Activated CD4-positive, alpha-beta T cell treated with anti-CD3 and anti-CD28 coated beads, Interleukin-2, amount 50 U/mL, for 1 hour (primary cell): ENCODE measurements around the gene CLEC20A.

Experiments
- DNase-seq: peaks from one replicate; pipeline ENCODE4 v3.0.0-alpha.2; 2020

The CLEC20A gene

DNA sequence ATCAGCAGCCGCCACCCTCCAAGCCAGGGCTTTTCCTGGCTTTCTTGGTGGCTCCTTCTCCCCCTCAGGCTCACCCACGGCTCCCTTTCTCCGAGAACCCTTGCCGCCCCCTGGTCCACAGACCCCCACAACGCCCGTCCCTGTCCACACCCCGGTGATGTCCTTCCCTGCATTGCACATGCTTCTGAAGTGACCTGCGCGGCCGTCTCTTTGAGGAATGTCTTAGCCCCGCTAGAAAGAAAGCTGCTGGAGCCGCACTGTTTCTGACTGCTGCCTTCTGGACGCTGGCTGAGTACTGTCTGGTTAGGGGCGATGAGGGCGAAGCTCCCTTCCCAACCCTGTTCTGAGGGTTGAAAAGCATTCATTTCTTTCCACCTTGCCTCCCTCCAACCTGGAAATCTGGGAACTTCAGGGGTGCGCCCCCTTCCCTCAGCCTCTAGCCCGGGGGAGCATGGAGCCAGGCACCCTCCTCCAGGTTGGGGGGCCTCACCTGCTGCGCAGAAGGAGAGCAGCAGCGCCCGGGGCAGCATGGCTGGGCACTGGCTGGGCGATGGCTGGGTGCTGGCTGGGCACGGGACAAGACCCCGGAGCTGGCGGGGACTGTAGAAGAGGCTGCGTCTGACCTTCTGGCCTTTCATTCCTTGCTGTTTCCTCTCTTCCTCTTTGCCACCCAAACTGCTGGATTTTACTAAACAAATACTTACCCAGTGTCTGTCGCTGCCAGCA is at the start of gene CLEC20A:
TSS of gene CLEC20A (minus strand) at position 555 of the 726 bp plus-strand sequence. CDS start at position 530, 25 bp downstream.
- no peak for DNase-seq

DNA sequence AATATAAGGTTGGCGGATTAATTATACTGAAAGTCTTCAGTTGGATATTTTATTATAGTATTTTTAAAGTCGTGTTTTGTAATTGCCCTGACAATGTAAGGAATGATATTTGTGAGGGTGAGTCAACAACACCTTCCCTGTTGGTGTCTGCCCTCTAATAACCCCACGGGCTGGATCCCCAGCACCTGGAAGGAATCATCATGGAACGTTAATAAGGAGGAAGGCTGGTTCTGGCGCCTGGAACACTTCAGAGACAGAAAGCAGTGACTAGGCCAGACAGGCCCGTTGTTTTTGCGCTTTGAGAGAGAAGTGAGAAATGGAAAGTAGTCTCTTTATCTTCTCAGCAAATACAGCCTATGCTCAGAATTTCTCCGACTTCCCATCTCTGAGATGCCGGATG is 47.8 kb upstream of the CLEC20A start:
- no peak for DNase-seq

DNA sequence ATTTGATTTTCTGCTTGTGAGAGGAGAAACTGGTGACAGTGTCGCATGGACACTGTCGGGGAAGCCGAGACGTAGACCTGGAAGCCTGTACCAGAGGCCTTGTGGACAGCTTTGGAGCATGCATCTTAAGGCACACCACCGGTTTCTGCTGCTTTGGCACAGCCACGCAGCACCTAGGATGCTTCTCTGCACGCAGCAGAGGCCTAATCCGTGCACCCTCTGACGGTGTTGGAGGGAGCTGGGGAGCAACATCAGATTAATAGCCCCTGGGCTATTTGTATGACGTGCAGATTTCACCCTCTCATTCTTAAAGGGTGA is 46.5 kb upstream of the CLEC20A start:
- DNase-seq: no peak

DNA sequence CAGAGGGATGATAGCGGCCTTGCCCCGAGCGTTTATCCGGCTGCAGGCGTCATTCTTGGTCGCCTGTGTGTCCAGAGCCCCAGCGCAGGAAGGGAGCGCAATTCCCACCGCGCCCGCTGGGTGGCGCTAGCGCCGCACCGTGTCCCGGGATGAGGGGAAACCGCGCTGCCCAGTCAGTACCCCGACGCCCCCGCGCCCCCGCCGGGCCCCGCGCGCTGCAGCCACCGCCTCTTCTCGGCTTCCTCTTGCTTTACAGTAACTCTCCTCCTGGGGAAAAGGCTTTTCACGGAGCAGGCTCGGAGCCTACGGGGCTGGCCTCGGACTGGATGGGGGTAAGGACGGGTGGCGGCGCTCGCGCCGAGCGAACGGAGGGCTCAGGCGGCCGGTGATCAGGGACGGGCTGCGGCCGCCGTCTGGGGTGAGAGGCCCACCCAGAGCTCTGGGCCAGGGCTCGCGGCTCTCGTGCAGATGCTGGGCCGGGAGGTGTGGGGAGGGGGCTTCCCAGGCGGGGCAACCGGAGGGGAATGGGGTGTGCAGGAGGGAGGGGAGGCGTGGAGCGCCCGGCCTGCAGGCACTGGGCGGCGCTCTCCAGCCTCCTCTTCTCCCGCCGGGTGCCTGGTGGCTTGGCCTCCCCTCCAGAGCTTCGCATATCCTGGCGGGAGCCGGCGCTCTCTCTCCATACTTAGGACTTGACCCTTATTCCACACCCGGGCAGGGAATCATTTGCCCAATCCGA is 46.0 kb upstream of the CLEC20A start:
- peak; percentile 82 for DNase-seq

DNA sequence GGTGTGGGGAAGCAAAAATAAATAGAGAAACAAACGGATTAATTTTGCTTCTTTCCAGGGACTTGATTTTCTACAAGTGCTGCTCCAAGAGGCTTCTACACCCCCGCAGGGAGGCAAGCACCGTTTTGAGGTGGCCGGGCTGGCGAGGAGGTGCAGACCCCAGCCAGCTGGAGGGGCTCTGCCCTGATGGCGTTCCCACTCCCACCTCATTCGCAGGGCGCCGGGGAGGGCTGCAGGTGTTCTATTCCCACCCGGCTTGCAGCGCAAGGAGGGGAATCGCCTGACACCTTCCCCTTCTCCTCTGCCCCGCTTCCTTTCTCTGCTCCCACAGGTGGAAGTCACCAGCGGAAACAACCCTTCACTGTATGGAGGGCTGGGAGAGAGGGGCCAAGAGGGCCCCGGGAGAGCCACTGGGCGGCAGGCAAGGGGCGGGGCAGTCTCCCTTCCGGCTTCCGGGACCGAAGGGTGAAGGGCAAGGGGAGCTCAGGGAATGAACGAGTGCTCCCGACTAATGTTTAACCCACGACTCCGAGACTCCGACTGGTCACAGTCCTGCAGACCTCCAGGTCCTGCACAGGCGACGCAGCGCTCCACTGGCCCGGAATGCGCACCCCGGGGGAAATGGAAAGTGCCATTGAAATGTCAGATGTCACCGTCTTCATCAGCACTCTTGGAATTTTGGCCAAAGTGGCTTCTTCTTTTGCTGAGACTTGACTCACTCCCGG is 45.2 kb upstream of the CLEC20A start:
- DNase-seq: peak; percentile 20

DNA sequence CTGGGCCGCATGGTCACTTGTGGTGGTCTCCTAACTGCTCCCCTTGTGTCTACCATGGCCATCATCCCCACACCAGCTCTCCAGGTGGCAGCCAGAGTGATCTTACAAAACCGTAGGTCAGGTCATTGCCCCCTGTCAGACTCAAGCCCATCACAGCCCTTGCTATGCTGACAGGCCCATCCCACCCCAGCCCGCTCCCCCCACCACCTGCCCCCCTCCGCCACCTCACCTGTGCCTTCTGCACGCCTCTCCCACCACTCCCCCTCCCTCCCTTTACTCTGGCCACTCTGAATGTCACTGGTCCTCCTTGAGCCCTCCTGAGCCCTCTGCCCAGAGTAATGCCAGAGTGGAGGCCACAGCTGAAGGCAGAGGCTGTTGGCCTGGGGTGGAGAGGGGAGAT is 44.6 kb upstream of the CLEC20A start:
- DNase-seq: no peak

DNA sequence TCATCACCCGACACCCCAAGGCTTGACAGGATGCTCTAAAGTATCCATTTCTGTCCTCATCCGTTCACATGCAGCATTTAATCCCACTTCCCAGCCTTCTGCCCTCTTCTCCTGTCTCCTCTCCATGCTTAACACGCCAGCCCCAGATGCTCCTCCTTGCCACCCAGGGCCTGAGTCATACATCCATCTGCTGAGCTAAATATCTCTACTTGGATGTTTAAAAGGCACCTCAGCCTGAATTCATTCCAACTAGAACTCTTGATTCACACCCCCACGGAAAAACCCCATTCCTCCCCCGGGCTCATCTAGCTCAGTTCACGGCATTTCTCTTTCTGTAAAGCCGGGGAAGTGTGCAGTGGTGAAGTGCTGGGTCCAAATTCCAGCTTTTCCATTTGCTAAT is 43.9 kb upstream of the CLEC20A start:
- DNase-seq: no peak

DNA sequence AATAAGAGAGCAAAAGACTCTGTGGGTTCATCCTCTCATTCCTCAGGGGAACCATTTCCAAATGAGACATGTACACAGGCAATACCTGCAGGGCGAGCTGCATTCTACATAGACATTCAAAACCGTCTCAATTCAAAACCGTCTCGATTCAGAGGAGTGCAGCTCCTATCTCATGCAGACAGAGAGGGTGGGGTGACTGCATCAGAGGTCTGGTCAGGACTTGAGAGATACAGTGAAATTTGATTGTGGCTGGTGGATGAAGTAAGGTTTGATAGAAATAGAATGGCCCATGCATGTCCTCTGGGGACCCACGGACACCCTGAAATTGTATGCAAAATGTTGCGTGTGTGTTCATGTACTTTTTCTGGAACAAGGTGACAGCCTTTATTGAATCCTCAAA is 43.4 kb upstream of the CLEC20A start:
- DNase-seq: no peak

DNA sequence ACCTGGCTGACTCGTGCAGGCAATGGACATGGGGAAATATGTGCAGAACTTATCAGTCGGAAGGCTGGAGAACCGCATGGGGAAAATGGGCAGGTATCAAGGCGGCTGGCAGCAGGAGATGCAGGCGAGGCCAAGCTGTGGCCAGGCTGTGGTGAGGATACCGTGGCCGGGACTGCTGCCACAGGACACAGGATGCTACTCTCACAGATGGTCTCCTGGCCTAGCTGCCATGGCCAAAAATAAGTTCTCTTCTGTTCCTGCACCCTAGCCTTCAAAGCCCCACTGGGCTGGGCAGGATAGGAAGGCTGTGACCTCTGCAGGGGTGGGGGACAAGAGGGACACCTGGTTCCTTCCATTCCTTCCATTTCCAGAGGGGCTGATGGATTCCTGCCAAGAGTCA is 42.5 kb upstream of the CLEC20A start:
- no peak for DNase-seq

DNA sequence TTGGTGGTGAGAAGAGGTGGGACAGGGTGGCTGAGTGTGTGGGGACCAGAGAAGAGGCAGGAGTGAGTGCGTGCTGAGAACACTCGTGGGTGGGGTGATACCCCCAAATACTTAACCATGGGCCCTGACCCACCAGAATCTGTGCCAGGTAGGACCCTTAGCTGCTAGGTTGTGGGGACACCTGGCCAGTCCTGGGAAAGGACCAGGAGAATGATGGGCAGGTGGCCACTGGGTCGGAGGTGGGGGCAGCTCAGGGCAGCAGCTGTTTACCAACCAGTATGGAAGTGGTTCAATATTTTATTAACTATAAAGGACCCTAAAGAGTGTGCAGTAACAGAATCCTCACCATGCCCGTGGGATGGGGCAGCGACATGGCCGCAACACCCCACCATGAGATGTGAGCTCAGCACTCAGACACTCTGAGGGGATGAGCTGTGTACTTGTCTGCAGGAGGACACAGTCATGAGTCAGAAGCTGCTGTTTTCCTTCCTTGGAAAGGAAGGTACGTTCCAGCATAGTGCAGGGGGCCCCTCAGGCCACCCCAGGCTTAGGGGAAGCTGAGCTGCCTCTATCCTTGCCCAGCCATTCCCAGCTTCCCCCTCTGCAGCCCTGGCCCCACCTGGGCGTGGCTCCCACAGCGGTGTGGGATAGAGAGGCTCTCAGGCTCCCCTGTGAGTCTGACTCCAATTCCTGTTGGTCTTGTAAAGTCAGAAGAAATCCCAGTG is 41.6 kb upstream of the CLEC20A start:
- DNase-seq: no peak

DNA sequence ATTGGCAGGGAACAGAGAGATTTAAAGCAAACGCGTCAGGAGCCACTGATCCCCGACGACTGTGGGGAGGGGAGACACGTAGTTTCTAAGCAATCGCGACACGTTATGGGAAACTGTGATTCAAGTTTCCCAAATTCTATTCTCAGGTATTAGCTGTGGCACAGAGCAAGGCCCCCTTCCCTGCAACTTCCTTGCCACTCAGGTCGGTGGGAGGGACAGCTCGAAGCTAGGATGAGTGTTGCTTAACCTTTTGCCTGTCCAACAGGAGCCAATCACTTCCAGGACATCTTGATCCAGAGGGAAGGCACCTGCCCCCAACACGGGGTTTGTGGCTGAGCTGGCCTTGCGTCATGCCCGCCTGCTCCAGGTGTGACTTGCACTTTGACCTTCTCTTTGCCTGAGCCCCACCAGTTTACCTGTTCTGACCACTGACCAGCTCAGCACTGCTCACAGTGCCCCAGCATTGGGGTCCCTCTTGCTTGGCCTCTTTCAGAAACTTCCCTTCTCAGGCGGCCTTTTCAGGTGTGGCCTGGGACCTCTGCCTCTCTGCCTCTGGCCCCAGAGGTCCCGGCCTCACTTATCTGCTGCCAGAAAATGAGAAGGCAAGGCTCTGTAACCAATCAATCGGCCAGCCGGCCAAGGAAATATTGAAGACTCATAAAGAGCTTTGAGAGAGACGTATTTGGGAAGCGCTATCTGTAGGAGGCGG is 40.8 kb upstream of the CLEC20A start:
- DNase-seq: no peak

DNA sequence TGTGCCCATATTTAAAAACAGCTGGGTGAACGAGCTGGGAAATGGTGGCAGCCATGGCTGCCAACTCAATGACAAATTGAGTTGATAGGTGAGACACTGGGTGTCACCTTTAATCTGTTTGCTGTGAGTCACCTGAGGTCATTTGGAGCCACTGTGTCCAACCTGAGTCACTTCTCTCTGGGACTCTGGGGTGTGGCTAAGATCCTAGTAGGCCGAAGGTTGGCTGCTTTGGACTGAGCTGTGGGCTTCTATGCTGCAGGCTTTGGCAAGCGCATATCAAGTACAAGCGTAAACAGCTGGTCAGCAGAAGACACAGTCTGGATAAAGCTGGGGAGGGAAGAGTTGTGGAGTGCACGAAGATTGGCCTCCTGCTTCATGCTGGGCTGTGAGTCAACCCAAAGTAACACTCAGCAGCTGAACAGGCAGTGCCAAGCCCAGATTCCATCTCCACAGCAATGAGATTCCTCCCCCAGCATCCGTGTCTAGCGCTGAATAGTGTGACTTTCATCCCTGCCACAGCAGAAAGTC is 40.1 kb upstream of the CLEC20A start:
- DNase-seq: no peak

DNA sequence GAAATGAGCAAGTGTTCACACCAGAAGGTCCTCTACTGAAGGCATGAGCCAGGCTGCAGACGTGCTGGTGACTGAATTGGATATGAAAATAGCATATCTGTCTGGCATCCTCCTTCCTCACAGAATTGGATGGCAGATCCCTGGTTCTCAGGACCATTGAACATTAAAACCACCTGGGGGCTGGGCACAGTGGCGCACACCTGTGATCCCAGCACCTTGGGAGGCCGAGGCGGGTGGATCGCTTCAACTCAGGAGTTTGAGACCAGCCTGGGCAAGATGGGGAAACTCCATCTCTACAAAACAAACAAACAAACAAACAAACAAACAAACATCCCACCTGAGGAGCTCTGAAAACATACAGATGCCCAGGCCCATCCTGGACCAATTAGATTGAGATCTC is 39.6 kb upstream of the CLEC20A start:
- DNase-seq: no peak

DNA sequence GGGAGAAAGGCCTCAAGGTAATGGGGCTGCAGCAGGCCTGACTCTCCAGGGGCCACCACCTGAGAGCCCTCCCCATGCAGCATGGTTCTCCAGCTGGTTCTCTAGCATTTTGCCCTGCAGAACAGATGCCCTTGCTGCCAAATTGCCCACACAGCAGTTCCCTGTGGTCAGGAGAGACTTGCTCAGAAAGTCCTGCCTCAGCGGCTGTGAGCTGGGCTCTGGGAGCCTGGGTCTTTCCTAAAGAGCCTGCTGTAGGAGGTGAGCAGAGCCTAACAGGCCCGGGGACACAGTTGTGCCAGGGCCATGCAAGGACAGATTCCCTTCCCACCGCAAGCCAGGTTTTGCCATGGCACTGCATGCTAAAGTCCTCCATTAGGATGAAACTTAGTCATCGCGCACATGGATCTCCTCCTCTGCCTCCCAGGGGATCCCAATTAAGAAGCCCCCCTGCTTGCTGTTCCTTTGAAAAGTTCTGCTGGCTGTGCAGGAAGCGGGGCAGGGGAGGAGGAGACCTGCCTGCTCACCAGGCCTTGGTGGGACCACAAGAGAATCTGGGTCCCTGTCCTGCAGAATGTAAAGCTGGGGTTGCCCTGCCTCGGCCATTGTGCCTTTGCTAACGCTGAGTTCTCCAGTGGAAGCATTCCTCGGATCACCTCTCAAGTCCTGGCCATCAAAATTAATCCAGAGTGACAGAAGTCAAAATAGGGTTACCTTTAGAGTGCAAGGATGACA is 37.5 kb upstream of the CLEC20A start:
- DNase-seq: no peak

DNA sequence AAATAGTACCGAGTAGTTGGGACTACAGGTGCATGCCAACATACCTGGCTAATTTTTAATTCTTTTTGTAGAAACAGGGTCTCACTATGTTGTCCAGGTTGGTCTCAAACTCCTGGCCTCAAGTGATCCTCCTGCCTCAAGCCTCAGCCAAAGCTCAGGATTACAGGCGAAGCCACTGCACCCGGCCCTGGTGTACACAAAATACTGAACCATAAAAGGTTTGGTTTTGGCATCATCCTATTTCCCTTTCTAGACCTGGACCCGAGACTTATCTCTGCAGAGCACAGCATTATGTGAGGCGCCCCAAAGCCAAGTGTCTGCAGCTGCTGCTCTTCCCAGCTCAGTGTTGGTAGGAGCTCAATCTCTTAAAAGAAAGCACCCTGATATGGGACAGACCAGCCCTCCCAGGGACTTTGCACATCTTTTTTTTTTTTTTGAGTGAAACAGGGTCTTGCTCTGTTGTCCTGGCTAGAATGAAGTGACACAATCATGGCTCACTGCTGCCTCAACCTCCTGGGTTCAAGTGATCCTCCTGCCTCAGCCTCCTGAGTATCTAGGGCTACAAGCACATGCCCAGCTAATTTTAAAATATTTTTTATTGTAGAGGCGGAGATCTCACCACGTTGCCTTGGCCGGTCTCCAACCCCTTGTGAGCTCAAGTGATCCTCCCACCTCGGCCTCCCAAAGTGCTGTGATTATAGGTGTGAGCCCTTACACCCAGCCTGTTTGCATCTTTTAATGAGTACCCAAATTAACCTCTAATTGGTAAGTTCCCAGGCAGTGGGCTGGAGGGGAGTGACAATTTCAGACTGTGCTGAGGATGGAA is 36.6 kb upstream of the CLEC20A start:
- no peak for DNase-seq

DNA sequence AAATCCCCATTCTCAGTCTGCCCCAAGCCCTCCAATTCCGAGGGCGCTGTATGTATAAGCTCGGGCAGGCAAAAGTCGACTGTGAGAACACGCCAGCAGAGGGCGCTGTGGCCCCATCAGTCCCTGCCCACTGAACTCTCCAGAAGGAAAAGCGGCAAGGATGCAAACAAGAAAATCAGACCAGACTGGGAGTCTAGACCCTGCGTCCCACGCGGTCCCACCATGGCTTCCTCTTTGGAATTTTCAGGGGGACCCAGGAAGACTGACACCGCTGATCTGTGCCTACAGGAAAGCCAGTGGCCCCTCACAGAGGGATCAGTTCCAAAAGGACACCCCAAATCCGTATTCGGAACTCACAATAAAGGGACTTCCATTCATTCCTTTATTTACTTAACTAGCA is 35.6 kb upstream of the CLEC20A start:
- DNase-seq: peak; percentile 75

DNA sequence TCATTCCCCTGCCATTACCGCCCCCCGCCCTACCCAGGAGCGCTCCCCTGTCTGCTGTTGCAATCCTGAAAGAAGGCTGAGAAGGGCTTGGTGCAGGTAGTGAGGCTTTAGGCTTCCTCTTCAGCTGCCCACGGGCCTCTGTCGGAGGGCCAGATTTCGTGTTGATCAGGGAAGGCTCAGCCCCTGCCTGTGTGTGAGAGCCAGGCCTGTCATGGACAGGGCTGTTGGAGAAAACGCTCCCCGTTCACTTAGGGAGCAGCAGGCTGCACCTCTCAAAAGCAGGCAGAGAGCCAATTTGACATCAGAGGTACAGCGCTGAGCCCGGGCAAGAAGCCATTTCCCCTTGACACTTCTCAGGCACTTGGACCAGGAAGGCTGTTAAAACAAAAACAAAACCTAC is 35.1 kb upstream of the CLEC20A start:
- no peak for DNase-seq

DNA sequence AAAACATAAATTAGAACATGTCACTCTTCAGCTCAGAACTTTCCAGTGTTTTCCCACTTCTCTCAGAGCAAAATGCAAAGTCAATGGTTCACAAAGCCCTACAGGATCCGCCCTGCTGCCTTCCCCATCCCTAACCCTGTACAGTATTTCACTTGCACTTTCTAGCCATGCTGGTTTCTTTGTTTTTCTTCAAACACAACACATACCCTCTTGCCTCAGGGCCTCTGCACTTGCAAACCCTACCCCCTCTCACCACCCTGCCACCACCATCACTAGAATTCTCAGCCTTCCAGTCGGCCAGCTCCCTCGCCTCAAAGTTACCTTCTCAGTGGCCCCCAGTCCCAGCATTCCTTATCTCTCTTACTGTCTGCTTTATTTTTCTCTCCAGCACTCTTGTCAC is 33.7 kb upstream of the CLEC20A start:
- no peak for DNase-seq

DNA sequence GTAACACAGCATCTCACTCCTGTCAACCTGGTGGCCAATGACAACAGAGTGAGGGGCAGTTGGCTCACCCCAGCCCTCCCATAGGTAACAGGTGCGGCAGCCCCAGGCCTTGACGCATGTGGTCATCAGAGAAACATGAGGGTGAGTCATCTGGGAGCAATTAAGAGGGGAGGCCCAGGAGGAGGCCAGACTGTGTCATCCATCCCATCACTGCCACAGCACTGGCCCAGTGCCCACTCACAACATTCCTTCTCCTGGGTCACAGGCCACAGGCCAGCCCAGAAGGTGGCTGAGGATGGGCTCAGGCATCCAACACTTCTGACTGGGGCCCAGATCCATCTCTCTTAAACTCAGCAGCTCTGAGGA is 33.3 kb upstream of the CLEC20A start:
- no peak for DNase-seq

DNA sequence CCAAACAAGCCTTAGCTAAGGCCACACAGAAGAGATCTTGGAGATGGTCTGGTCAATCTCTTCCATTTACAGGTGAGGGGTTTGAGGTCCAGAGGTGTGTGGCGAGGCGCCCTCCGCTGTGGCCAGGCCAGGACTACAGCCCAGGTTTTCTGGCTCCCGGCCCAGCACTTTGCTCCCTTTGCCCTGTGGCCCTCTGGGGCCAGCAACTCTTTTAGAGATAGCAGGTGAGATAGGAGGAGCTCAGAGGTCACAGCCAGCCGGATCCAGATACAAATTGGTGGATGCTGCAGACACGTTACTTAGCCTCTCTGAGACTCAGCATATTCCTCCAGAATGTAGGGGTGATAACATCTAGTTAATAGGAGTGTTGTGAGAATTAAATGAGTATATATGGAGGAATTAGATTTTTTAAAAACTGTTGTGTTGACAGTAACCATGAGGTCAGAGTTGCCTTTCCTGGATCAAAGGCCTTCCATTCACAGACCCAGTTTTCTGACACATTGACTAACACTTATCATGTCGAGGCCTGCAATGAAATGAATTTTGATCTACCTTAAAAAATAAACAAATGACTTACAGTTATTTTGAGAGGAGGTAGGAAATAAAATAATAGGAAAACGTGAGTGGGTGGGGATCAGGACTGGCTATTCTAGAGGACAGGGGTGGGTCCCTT is 32.7 kb upstream of the CLEC20A start:
- no peak for DNase-seq
